AG08395 (cell line): ENCODE data around the gene MRPL33.
"Not testable (repeated sequence)": the region's sequence is repeated elsewhere in the genome, so short reads cannot be mapped to it uniquely, and the experiment has no call there.

Experiments used
- DNase-seq: peaks from one replicate; pipeline ENCODE4 v3.0.0; 2012; ENCODE audit warnings: mixed read lengths, low spot score

Gene MRPL33

GRCh38 chr2:27741673-27742072, 29.8 kb upstream of the MRPL33 start:
- no peak for DNase-seq

GRCh38 chr2:27742571-27742970, 28.9 kb upstream of the MRPL33 start:
- DNase-seq, result no peak

DNA sequence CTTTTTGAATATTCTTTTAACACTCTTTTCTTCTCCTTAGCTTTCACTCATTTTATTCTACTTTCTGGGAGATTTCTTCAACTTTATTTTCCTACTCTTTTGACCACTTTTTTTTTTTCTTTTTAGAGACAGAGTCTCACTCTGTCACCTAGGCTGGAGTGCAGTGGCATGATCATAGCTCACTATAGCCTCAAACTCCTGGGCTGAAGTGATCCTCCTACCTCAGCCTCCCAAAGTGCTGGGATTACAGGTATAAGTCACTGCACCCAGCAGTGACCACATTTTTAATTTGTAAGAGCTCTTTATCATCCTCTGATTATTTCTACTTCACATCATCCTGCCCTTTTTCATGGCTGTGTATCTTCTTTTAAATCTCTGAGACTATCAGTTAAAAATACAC, 26.0 kb upstream of the MRPL33 start:
- not testable (repeated sequence) for DNase-seq

DNA sequence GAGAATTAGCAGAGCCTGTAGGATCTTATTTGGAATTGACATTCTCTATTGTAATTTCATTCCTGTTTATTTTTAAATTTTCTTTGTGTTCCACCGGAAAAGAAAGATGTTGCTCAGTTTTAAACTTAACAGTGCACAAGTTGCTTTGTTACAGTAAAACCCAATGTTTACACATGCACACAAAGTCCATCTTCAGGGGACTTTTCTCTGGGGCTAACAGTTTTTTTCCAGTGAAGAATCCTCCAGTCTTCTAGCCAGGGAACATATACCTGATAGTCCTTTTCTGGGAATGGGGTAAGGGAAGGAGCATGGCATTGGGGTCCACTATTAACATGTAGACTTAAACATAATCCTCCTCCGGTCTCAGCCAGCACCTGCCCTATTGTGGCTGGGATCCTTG, 25.2 kb upstream of the MRPL33 start:
- DNase-seq, result no peak

DNA sequence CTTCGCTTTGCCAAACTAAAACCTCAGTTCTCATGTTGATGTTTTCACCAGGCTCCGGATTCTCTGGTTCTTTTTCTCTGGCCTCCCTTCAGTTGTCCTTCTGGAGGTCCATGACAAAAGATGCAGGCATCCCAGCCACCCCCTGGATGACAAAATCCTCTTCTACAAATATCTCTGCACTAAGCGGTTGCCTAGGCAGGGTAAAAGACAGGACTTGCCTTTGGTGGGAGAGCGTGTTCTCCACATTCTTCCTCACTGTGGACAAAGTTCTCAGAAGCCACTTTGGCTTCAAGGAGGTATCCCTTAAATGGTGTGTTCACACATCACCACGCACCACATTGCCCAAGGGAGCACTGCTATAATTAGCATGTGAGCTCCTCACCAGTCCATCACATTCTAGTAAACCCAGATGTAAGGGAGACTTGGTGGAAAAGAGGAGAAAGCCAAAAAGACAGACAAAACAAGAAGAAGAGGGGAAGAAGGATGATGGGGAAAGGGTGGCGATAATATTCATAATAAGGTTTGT, 23.6 kb upstream of the MRPL33 start:
- DNase-seq, result no peak

GRCh38 chr2:27748803-27749554, 22.5 kb upstream of the MRPL33 start:
- DNase-seq, result not testable (repeated sequence)

- no peak for DNase-seq
Observed at GRCh38 chr2:27751377-27751776, 20.1 kb upstream of the MRPL33 start.

- no peak for DNase-seq
Observed at GRCh38 chr2:27752551-27753237, 18.8 kb upstream of the MRPL33 start.

- DNase-seq, result peak; percentile 76
Observed at GRCh38 chr2:27754138-27754588, 17.4 kb upstream of the MRPL33 start.

GRCh38 chr2:27754831-27755230, 16.7 kb upstream of the MRPL33 start:
- no peak for DNase-seq

- DNase-seq, result no peak
Observed at GRCh38 chr2:27756091-27756490, 15.4 kb upstream of the MRPL33 start.

- no peak for DNase-seq
Observed at GRCh38 chr2:27756544-27757498, 14.7 kb upstream of the MRPL33 start.

- no peak for DNase-seq
Observed at GRCh38 chr2:27762951-27763906, 8.3 kb upstream of the MRPL33 start.

- DNase-seq, result no peak
Observed at GRCh38 chr2:27763907-27764267, 7.6 kb upstream of the MRPL33 start.

DNA sequence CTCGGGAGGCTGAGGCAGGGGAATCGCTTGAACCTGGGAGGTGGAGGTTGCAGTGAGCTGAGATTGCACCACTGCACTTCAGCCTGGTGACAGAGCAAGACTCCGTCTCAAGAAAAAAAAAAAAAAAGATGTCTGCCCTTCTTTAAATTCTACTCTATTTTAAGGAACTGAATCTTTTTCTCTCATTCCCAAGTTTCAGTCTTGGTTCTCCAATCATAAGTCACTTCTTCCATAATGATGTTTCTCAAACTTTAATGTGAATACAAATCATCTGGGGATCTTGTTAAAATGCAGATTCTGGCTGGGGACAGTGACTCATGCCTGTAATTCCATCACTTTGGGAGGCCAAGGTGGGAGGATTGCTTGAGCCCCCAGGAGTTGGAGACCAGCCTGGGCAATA, 7.0 kb upstream of the MRPL33 start:
- not testable (repeated sequence) for DNase-seq

GRCh38 chr2:27765621-27766286, 5.8 kb upstream of the MRPL33 start:
- DNase-seq, result no peak

GRCh38 chr2:27766287-27766661, 5.2 kb upstream of the MRPL33 start:
- no peak for DNase-seq

DNA sequence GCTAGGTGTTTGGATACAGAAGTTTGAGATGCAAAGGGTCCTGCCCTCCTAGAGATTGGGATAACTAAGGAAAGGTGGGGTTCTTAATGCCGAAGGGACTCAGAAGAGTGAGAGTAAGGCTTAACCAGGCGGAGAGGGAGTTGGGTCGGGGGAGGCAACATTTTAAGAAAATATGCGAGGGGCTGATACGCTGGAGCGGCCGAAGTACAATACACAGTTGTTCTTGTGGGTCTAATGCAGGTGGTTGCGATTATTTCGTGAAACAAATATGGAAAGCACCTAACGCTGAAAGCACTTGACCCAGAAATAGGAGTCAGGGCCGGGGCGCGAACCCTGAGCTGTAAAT, 344 bp upstream of the MRPL33 start:
- no peak for DNase-seq

GRCh38 chr2:27772804-27773203, 1.3 kb downstream of the MRPL33 start:
- no peak for DNase-seq

DNA sequence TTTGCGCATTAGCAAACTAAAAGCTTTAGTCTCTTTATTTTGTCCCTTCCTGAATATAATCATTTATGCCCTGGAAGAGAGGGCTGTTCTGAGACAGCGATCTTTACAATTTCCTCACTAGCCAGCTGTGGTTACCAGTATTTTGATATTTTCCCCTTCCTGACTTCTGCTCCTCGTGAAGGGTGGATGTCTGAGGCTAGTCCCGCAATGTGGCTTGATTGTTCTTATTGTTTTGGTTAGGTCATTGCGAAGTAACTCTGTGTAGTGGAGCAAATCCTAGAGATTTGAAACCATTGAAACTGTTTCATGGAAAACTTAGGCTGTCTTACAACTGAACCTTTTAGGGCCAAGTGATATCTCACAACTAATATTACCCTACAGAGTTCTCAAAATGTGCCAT, 2.4 kb downstream of the MRPL33 start:
- no peak for DNase-seq

DNA sequence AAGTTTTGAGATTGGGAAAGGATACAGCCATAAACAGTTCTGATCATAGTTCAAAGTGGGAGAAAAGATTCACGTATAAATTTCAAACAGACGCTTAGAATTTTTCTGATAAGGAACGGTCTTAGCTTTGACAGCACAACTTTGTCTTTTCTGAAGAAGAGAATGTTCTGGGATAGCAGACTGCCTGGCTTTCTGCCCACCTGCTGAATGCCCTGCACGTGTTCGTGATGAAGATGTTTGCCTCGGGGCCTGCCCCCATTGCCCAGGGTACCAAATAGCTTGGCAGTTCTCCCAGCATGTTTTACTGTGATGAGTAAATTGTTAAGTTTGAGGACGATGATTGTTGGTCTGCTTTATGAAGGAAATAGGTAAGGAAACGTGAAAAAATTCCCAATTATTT, 4.6 kb downstream of the MRPL33 start:
- peak; percentile 68 for DNase-seq
